ENCODE data around the gene ZC3H4.

ZC3H4 gene

GRCh38 chr19:47047272-47047762, 66.3 kb downstream of the ZC3H4 start:
- no peak for TF ChIP-seq CTCF (IDR thresholded peaks at IDR 0.05; ENCODE audit: borderline replicate concordance, control extremely low read depth, extremely low read depth, insufficient read depth, missing control alignments)
- in situ Hi-C loops (cut with MboI; ENCODE audit: low sequenced_read_pairs, unreplicated experiment), result no loop called here
- DNase-seq (ENCODE audit: low spot score), result no peak

GRCh38 chr19:47045867-47046470, 67.6 kb downstream of the ZC3H4 start:
- in situ Hi-C loops (cut with MboI; ENCODE audit: low sequenced_read_pairs, unreplicated experiment), result no loop called here
- no peak for DNase-seq (ENCODE audit: low spot score)
- TF ChIP-seq CTCF (IDR thresholded peaks at IDR 0.05; ENCODE audit: borderline replicate concordance, control extremely low read depth, extremely low read depth, insufficient read depth, missing control alignments), result no peak

- no peak for TF ChIP-seq CTCF (IDR thresholded peaks at IDR 0.05; ENCODE audit: borderline replicate concordance, control extremely low read depth, extremely low read depth, insufficient read depth, missing control alignments)
- no peak for DNase-seq (ENCODE audit: low spot score)
- in situ Hi-C loops (cut with MboI; ENCODE audit: low sequenced_read_pairs, unreplicated experiment), result no loop called here
Observed at GRCh38 chr19:47044946-47045866, 68.4 kb downstream of the ZC3H4 start.

- TF ChIP-seq CTCF (IDR thresholded peaks at IDR 0.05; ENCODE audit: borderline replicate concordance, control extremely low read depth, extremely low read depth, insufficient read depth, missing control alignments), result no peak
- in situ Hi-C loops (cut with MboI; ENCODE audit: low sequenced_read_pairs, unreplicated experiment), result no loop called here
- no peak for DNase-seq (ENCODE audit: low spot score)
Observed at GRCh38 chr19:47040869-47041268, 72.7 kb downstream of the ZC3H4 start.

- no peak for DNase-seq (ENCODE audit: low spot score)
- TF ChIP-seq CTCF (IDR thresholded peaks at IDR 0.05; ENCODE audit: borderline replicate concordance, control extremely low read depth, extremely low read depth, insufficient read depth, missing control alignments), result no peak
- in situ Hi-C loops (cut with MboI; ENCODE audit: low sequenced_read_pairs, unreplicated experiment), result no loop called here
Observed at GRCh38 chr19:47039239-47039874, 74.2 kb downstream of the ZC3H4 start.

GRCh38 chr19:47037766-47038165, 75.8 kb downstream of the ZC3H4 start:
- TF ChIP-seq CTCF (IDR thresholded peaks at IDR 0.05; ENCODE audit: borderline replicate concordance, control extremely low read depth, extremely low read depth, insufficient read depth, missing control alignments), result no peak
- in situ Hi-C loops (cut with MboI; ENCODE audit: low sequenced_read_pairs, unreplicated experiment), result no loop called here
- DNase-seq (ENCODE audit: low spot score), result peak; percentile 24

Data from GM13976 (cell line).